H1 (cell line): ENCODE data around the gene USP53. TPM values are rescaled to one million over a fixed set of nuclear protein-coding genes. Genes with fewer than 3 reads are reported as not detected.

ENCODE experiments used
- CTCF ChIA-PET: fragments of 300-600 bp; sonication (Branson Sonifier 250); formaldehyde crosslinking; loops from one replicate; lab custom pipeline; 2021; ENCODE audit not compliant: partially characterized antibody; lab: Charles Lee
- POLR2A ChIA-PET: fragments of 300-600 bp; sonication (Branson Sonifier 250); formaldehyde crosslinking; loops from one replicate; lab custom pipeline; 2021; ENCODE audit warnings: inconsistent platforms; ENCODE audit not compliant: partially characterized antibody; lab: Charles Lee
- DNase-seq, 2 experiments: peaks; one replicate each; pipeline versions ENCODE4 v3.0.0 to v3.0.0-alpha.2; 2010 to 2022; ENCODE audit warnings: low spot score in 2 of 2, low read depth in 1 of 2, mixed read lengths in 1 of 2
- FAIRE-seq: peaks from 2 replicates; lab custom pipeline; 2011; peaks lifted over from hg19 to GRCh38; lab: Jason Lieb, UNC
- H2AFZ ChIP-seq: 2 replicates; pipeline ENCODE4 v1.8.1; 2012; ENCODE audit warnings: low read length, inconsistent platforms
- H2AK5ac ChIP-seq: 2 replicates; pipeline ENCODE4 v1.6.1; 2013; ENCODE audit warnings: low read depth, low read length
- H2BK120ac ChIP-seq: replicated peaks from 2 replicates; pipeline ENCODE3; 2013; ENCODE audit warnings: low read depth, low read length, inconsistent platforms
- H2BK12ac ChIP-seq: 2 replicates; pipeline ENCODE4 v1.6.1; 2013; ENCODE audit warnings: low read depth, low read length
- H2BK15ac ChIP-seq: 2 replicates; pipeline ENCODE4 v1.6.1; 2013; ENCODE audit warnings: low read length
- H2BK20ac ChIP-seq: 2 replicates; pipeline ENCODE4 v1.6.1; 2013; ENCODE audit warnings: low read length
- H2BK5ac ChIP-seq: 2 replicates; pipeline ENCODE4 v1.6.1; 2013; ENCODE audit warnings: low read depth, low read length
- H3K14ac ChIP-seq: 2 replicates; pipeline ENCODE4 v1.6.1; 2013; ENCODE audit warnings: inconsistent platforms; ENCODE audit not compliant: insufficient read length
- H3K18ac ChIP-seq: 2 replicates; pipeline ENCODE4 v1.6.1; 2013; ENCODE audit warnings: low read length; ENCODE audit errors: extremely low read depth
- H3K23ac ChIP-seq: 2 replicates; pipeline ENCODE4 v1.6.1; 2013; ENCODE audit warnings: inconsistent platforms; ENCODE audit not compliant: insufficient read length
- H3K23me2 ChIP-seq: 2 replicates; pipeline ENCODE4 v1.6.1; 2013; ENCODE audit warnings: low read depth, low read length
- H3K27ac ChIP-seq: 2 replicates; pipeline ENCODE4 v1.6.1; 2011; ENCODE audit warnings: low read depth, low read length, inconsistent platforms
- H3K27me3 ChIP-seq, 4 experiments: replicated peaks in 1 of 4; 1 replicate in 1 of 4; 2 replicates in 3 of 4; pipeline versions ENCODE4 v1.6.1 to v1.8.1; 2011 to 2013; ENCODE audit warnings: low read length in 3 of 4, mild to moderate bottlenecking in 3 of 4, inconsistent platforms in 2 of 4, mixed read lengths in 2 of 4, moderate library complexity in 1 of 4; ENCODE audit not compliant: control insufficient read depth in 3 of 4, insufficient read depth in 3 of 4; ENCODE audit errors: extremely low read depth in 1 of 4
- H3K36me3 ChIP-seq, 4 experiments: 2 replicates each; pipeline versions ENCODE4 v1.6.1 to v1.8.1; 2011 to 2013; ENCODE audit warnings: mild to moderate bottlenecking in 4 of 4, low read length in 3 of 4, moderate library complexity in 2 of 4, control low read depth in 1 of 4, inconsistent platforms in 1 of 4; ENCODE audit not compliant: insufficient read depth in 4 of 4, control insufficient read depth in 2 of 4
- H3K4ac ChIP-seq: replicated peaks from 2 replicates; pipeline ENCODE3; 2013; ENCODE audit warnings: low read length, low read depth, mixed read lengths, inconsistent platforms; ENCODE audit not compliant: insufficient read length
- H3K4me1 ChIP-seq, 4 experiments: replicated peaks in 1 of 4; 1 replicate in 1 of 4; 2 replicates in 3 of 4; pipeline versions ENCODE4 v1.6.1 to v1.8.1; 2011 to 2013; ENCODE audit warnings: low read length in 3 of 4, inconsistent platforms in 2 of 4, mixed read lengths in 1 of 4; ENCODE audit not compliant: insufficient read depth in 4 of 4, control insufficient read depth in 3 of 4
- H3K4me2 ChIP-seq, 2 experiments: 2 replicates each; pipeline versions ENCODE4 v1.6.1 to v1.8.1; 2011 to 2013; ENCODE audit warnings: low read depth in 2 of 2, low read length in 2 of 2, control low read depth in 1 of 2, inconsistent platforms in 1 of 2, mild to moderate bottlenecking in 1 of 2; ENCODE audit not compliant: insufficient read depth in 1 of 2
- H3K4me3 ChIP-seq, 4 experiments: fragments of 200-600, 300-600 bp in 1 of 4; sonication (generic), shearing (Covaris generic), sonication (Bioruptor Twin) in 1 of 4; 2 replicates each; pipeline versions ENCODE4 v1.5.1 to v1.8.1; 2011 to 2016; ENCODE audit warnings: low read length in 4 of 4, low read depth in 3 of 4, control low read depth in 2 of 4, inconsistent platforms in 2 of 4, mild to moderate bottlenecking in 2 of 4, mixed read lengths in 1 of 4, moderate library complexity in 1 of 4; ENCODE audit not compliant: insufficient read depth in 2 of 4; ENCODE audit errors: extremely low read depth in 1 of 4
- H3K56ac ChIP-seq: replicated peaks from 2 replicates; pipeline ENCODE3; 2013; ENCODE audit warnings: low read depth, mild to moderate bottlenecking, mixed read lengths, low read length, inconsistent platforms; ENCODE audit not compliant: insufficient read length
- H3K79me1 ChIP-seq: 2 replicates; pipeline ENCODE4 v1.6.1; 2013; ENCODE audit warnings: low read depth, low read length, control low read depth
- H3K79me2 ChIP-seq, 2 experiments: 2 replicates each; pipeline versions ENCODE4 v1.6.1 to v1.8.1; 2012 to 2013; ENCODE audit warnings: low read length in 2 of 2, mild to moderate bottlenecking in 2 of 2, inconsistent platforms in 1 of 2; ENCODE audit not compliant: insufficient read depth in 2 of 2, control insufficient read depth in 1 of 2
- H3K9ac ChIP-seq, 4 experiments: replicated peaks in 1 of 4; 1 replicate in 1 of 4; 2 replicates in 3 of 4; pipeline versions ENCODE4 v1.6.1 to v1.8.1; 2011 to 2013; ENCODE audit warnings: low read depth in 3 of 4, low read length in 3 of 4, control low read depth in 2 of 4, mild to moderate bottlenecking in 2 of 4, moderate library complexity in 2 of 4, inconsistent platforms in 1 of 4; ENCODE audit errors: extremely low read depth in 1 of 4
- H3K9me3 ChIP-seq, 2 experiments: 2 replicates each; pipeline versions ENCODE4 v1.6.1 to v1.8.1; 2012 to 2013; ENCODE audit warnings: mild to moderate bottlenecking in 2 of 2, moderate library complexity in 2 of 2, control low read depth in 1 of 2, inconsistent platforms in 1 of 2, low read depth in 1 of 2, low read length in 1 of 2, mixed read lengths in 1 of 2; ENCODE audit not compliant: insufficient read depth in 2 of 2
- H4K20me1 ChIP-seq, 2 experiments: replicated peaks in 1 of 2; 2 replicates each; pipeline versions ENCODE3 to v1.8.1; 2011 to 2013; ENCODE audit warnings: inconsistent platforms in 2 of 2, low read length in 2 of 2, mild to moderate bottlenecking in 1 of 2; ENCODE audit not compliant: insufficient read depth in 2 of 2, control insufficient read depth in 1 of 2
- H4K5ac ChIP-seq: 2 replicates; pipeline ENCODE4 v1.6.1; 2013; ENCODE audit warnings: low read length, low read depth, mixed read lengths, inconsistent platforms; ENCODE audit not compliant: insufficient read length
- H4K8ac ChIP-seq: 2 replicates; pipeline ENCODE4 v1.8.0; 2013; ENCODE audit warnings: mild to moderate bottlenecking, moderate library complexity, low read length, inconsistent platforms; ENCODE audit not compliant: insufficient read depth; ENCODE audit errors: extremely low read depth
- H4K91ac ChIP-seq: replicated peaks from 2 replicates; pipeline ENCODE3; 2013; ENCODE audit warnings: low read length, mixed read lengths, inconsistent platforms; ENCODE audit not compliant: insufficient read length
- BCL11A ChIP-seq, 2 experiments: IDR thresholded peaks; one replicate each; pipeline ENCODE4 v1.6.1; 2011; ENCODE audit warnings: low read depth in 2 of 2, low read length in 2 of 2, mild to moderate bottlenecking in 2 of 2
- CHD2 ChIP-seq: IDR thresholded peaks from 2 replicates; pipeline ENCODE4 v1.6.1; 2012; ENCODE audit warnings: low read length, improper control_type of control experiment
- CTBP2 ChIP-seq: IDR thresholded peaks from 2 replicates; pipeline ENCODE4 v1.7.0; 2011; ENCODE audit warnings: borderline replicate concordance, mild to moderate bottlenecking, moderate library complexity, mixed read lengths, low read length; ENCODE audit not compliant: insufficient read depth, insufficient read length
- EGR1 ChIP-seq: IDR thresholded peaks from 2 replicates; pipeline ENCODE4 v1.6.1; 2011; ENCODE audit warnings: low read depth, low read length, borderline replicate concordance
- EP300 ChIP-seq, 2 experiments: IDR thresholded peaks; 1 replicate in 1 of 2; 2 replicates in 1 of 2; pipeline ENCODE4 v1.6.1; 2011 to 2012; ENCODE audit warnings: low read depth in 2 of 2, low read length in 2 of 2, mild to moderate bottlenecking in 2 of 2, borderline replicate concordance in 1 of 2, inconsistent platforms in 1 of 2, moderate library complexity in 1 of 2
- GTF2F1 ChIP-seq: IDR thresholded peaks from 2 replicates; pipeline ENCODE4 v1.6.1; 2012; ENCODE audit warnings: low read depth, low read length, improper control_type of control experiment, borderline replicate concordance
- PHF8 ChIP-seq: fragments of 200-600 bp; sonication (generic); conservative IDR thresholded peaks from 2 replicates; pipeline ENCODE4 v1.7.1; 2012; ENCODE audit warnings: low read depth, mild to moderate bottlenecking, inconsistent platforms, low read length, moderate library complexity
- POLR2A ChIP-seq, 2 experiments: IDR thresholded peaks; 1 replicate in 1 of 2; 2 replicates in 1 of 2; pipeline ENCODE4 v1.6.1; 2011; ENCODE audit warnings: low read depth in 2 of 2, low read length in 2 of 2, mild to moderate bottlenecking in 2 of 2; ENCODE audit errors: control extremely low read depth in 1 of 2
- ZNF274 ChIP-seq: IDR thresholded peaks from 2 replicates; pipeline ENCODE4 v1.7.0; 2012; ENCODE audit warnings: low read length, borderline replicate concordance; ENCODE audit errors: extremely low read depth
- WGBS, 2 experiments: shearing (Covaris generic) in 1 of 2; methylation state at CpG; one replicate each; pipeline versions ENCODE4 v1.1.6 to v1.1.7; 2013 to 2015; ENCODE audit warnings: low lambda C conversion rate in 2 of 2, mixed read lengths in 2 of 2, inconsistent platforms in 1 of 2, low coverage in 1 of 2, missing lambda C conversion rate in 1 of 2; ENCODE audit not compliant: insufficient replicate concordance in 2 of 2, insufficient coverage in 1 of 2, insufficient read length in 1 of 2; ENCODE audit errors: extremely low coverage in 1 of 2, missing lambda C conversion rate in 1 of 2; 5-methylcytosine and 5-hydroxymethylcytosine counted together
- polyA plus RNA-seq, 7 experiments: library from polyadenylated mRNA; depleted of rRNA in 3 of 7; stranded (reverse) in 5 of 7; unstranded in 2 of 7; fragments of >200 nt in 5 of 7; fragments of 200-250 nt in 2 of 7; gene quantifications; 1 replicate in 5 of 7; 2 replicates in 1 of 7; 4 replicates in 1 of 7; pipeline versions ENCODE4 v1.2.1 to v1.2.3, GENCODE V29; 2011 to 2013; ENCODE audit warnings: missing spikeins in 2 of 7, mixed read lengths in 2 of 7
- total RNA-seq: library from RNA; stranded (reverse); fragmentation: NEBNext Ultra II Directional; extraction: Animal tissue kit (Norgen Biotek cat#: 25700); gene quantifications from 2 replicates; pipeline ENCODE4 v1.2.1, GENCODE V29; 2021
- TF ChIP-seq, protein P1 (sequence below): IDR thresholded peaks from 2 replicates; pipeline ENCODE4 v1.6.1; 2012; ENCODE audit warnings: inconsistent platforms

The USP53 gene
- total and polyA plus RNA-seq, 2 of the 8 experiments (the other 6 are each of a cell fraction or from before 2014, with no cell fraction given): 2.9 to 14.9 TPM

GRCh38 chr4:119300101-119300978 is 87.8 kb downstream of the USP53 start:
- Histone ChIP-seq H3K14ac (no peak overlapping the region), H2BK120ac (no peak overlapping the region), H3K4me1 (peaks cover 2 to 6% (median 3%) of the 10 kb centered on the region in 4 experiments; a peak in 6 of 7 replicates), H2BK12ac (no peak overlapping the region; the same call in 1 of the 2 replicates), H3K18ac (peak overlapping the region; percentile 36), H2BK20ac (no peak overlapping the region), H3K56ac (peak overlapping the region; percentile 24), H3K79me1 (peaks cover 8% of the 10 kb centered on the region; the same call in 1 of the 2 replicates), H3K4me3 (peak overlapping the region; percentile 85 to 96 (median 90)), H4K8ac (peak overlapping the region; percentile 77; the same call in 1 of the 2 replicates), H2AFZ (peak overlapping the region; percentile 94), H2BK5ac (peak overlapping the region; percentile 95; the same call in 1 of the 2 replicates), H3K4ac (no peak overlapping the region), H3K27ac (peak overlapping the region; percentile 75), H3K79me2 (peaks cover 3 to 14% of the 10 kb centered on the region in 2 experiments; a peak in 3 of 4 replicates), H4K20me1 (no peaks in the 10 kb centered on the region), H3K23me2 (peaks cover 11% of the 10 kb centered on the region), H3K9me3 (no peaks in the 10 kb centered on the region), H3K27me3 (no peaks in the 10 kb centered on the region), H2AK5ac (no peak overlapping the region), H4K5ac (peak overlapping the region; percentile 35), H2BK15ac (no peak overlapping the region), H3K36me3 (peaks cover 0 to 24% (median 2%) of the 10 kb centered on the region in 4 experiments; a peak in 2 of 8 replicates), H3K9ac (peak overlapping the region; percentile 77 to 95 (median 84)), H3K23ac (peak overlapping the region; percentile 96), H4K91ac (no peak overlapping the region), H3K4me2 (peak overlapping the region; percentile 80 to 92)
- CTCF ChIA-PET: interaction anchor here (0.8 to 4.0 kb wide), 5 partner anchors 87 to 474 kb away, joined by 3 to 12 read pairs (median 5); partner anchors contain the start of gene USP53
- DNase-seq (peak; percentile 79 to 93), FAIRE-seq (no peak)
- 2% methylated on average over 54 of the region's 54 CpGs; no CpG with 5 or more reads in 1 of the 2 experiments for WGBS, 2 experiments
- POLR2A ChIA-PET: interaction anchor here (0.5 to 2.3 kb wide), 7 partner anchors 11 to 311 kb away, joined by 3 to 14 read pairs (median 3); partner anchors contain the start of gene USP53
- TF ChIP-seq BCL11A (IDR thresholded peaks at IDR 0.05; ENCODE audit: low read depth in 2 of 2, low read length in 2 of 2) (no peak), GTF2F1 (0 out of 2 replicates have a peak, but pooled peaks have one; percentile 34), EGR1 (no peak), ZNF274 (no peak), POLR2A (IDR thresholded peaks at IDR 0.05; ENCODE audit: control extremely low read depth in 1 of 2, low read depth in 2 of 2, low read length in 2 of 2) (peak; percentile 64 to 86), CHD2 (no peak), PHF8 (peak; percentile 67), EP300 (IDR thresholded peaks at IDR 0.05; ENCODE audit: borderline replicate concordance in 1 of 2, low read depth in 2 of 2, low read length in 2 of 2) (no peak), CTBP2 (no peak)
- TF ChIP-seq, protein P1, sequence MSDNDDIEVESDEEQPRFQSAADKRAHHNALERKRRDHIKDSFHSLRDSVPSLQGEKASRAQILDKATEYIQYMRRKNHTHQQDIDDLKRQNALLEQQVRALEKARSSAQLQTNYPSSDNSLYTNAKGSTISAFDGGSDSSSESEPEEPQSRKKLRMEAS: peak; percentile 81
